GM12865 (cell line): ENCODE measurements around the gene TUBB8.
"Not testable (repeated sequence)": the region's sequence is repeated elsewhere in the genome, so short reads cannot be mapped to it uniquely, and the experiment has no call there.

Experiments used
- DNase-seq: peaks from one replicate; pipeline ENCODE4 v3.0.0; 2010; ENCODE audit warnings: low read depth
- H3K4me3 ChIP-seq: 2 replicates; pipeline ENCODE4 v1.5.1; 2011; ENCODE audit warnings: mild to moderate bottlenecking, low read depth, low read length, control low read depth
- TF ChIP-seq, protein P1 (sequence below): IDR thresholded peaks from 2 replicates; pipeline ENCODE4 v1.5.1; 2011; ENCODE audit warnings: low read length, control low read depth, low read depth, inconsistent platforms; ENCODE audit not compliant: insufficient read depth; ENCODE audit errors: missing control alignments

Gene TUBB8

DNA sequence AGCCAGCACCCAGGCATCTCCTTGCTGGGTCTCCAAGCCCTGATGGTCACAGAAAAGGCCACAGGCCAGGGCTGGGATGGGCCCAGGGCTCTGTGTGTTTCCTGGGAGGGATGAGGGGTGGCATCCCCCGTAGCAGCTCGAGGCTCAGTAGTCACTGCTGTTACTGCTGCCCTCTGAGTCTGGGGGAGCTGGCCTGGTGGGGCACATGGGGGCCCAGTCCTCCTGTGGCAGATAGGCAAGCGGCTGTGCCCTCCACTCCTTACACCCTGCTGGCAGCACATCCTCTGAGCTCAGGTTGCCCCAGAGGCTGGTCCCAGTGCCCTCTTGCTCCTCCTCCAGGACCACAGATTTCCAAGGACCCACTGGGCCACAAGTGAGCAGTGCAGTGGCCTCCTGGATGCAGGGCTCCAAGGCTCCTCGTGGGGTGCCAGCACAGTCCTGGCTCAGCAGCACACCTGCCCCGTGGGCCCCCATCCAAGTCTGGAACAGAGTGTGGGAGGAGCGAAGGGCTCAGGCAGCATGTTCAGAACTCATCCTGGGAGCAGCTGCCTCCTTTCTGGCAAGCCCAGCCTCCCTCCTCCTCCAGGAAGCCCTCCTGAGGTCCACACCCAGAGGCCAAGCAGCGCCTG is 31.5 kb upstream of the TUBB8 start:
- no peak for DNase-seq
- TF ChIP-seq, protein P1, sequence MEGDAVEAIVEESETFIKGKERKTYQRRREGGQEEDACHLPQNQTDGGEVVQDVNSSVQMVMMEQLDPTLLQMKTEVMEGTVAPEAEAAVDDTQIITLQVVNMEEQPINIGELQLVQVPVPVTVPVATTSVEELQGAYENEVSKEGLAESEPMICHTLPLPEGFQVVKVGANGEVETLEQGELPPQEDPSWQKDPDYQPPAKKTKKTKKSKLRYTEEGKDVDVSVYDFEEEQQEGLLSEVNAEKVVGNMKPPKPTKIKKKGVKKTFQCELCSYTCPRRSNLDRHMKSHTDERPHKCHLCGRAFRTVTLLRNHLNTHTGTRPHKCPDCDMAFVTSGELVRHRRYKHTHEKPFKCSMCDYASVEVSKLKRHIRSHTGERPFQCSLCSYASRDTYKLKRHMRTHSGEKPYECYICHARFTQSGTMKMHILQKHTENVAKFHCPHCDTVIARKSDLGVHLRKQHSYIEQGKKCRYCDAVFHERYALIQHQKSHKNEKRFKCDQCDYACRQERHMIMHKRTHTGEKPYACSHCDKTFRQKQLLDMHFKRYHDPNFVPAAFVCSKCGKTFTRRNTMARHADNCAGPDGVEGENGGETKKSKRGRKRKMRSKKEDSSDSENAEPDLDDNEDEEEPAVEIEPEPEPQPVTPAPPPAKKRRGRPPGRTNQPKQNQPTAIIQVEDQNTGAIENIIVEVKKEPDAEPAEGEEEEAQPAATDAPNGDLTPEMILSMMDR, result no peak
- H3K4me3 ChIP-seq, result no peak overlapping the region

DNA sequence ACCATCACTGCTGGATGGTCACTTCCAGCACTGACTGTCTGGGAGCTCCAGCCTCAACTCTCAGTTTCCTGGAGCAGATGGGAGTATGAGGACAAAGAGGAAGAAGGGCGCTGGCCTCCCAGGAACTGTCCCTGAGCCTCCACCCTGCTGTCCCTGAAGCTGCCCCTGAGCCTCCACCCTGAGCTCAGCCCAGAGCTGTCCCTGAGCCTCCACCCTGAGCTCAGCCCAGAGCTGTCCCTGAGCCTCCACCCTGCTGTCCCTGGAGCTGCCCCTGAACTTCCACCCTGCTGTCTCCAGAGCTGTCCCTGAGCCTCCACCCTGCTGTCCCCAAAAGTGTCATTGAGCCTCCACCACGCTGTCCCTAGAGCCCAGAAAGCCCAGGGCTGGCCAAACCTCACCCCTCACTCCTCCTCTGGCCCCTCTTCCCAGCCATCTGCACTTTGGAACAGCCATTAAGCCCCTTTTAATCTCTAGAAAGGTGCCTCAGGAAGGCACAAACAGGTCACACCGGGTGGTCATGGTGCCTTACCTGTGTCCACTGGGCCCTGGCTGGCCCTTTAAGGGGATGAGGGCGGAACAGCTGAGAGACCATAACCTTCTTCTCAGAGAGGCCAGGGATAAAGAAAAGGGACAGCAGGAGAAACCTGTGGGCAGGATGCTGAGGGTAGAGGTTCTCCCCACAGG is 30.6 kb upstream of the TUBB8 start:
- TF ChIP-seq, protein P1, result no peak
- no peak overlapping the region for H3K4me3 ChIP-seq
- no peak for DNase-seq

DNA sequence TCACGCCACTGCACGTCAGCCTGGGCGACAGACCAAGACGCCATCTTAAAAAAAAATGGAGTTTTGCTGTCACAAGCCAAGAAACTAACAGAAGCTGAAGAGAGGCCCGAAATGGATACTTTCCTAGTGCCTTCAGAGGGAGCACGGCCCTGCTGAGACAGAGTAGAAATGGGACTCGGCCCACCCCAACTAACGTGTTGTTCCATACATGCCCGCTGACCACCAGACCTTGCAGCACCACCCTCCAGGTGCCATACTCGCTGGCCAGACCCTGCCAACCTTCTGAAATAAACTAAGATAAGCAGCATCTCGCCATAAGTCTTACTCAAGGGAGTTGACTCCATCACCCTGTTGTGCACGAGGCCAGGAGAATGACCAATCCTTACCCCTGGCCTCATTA is 29.5 kb upstream of the TUBB8 start:
- no peak for DNase-seq
- TF ChIP-seq, protein P1, result no peak
- H3K4me3 ChIP-seq, result no peak overlapping the region

DNA sequence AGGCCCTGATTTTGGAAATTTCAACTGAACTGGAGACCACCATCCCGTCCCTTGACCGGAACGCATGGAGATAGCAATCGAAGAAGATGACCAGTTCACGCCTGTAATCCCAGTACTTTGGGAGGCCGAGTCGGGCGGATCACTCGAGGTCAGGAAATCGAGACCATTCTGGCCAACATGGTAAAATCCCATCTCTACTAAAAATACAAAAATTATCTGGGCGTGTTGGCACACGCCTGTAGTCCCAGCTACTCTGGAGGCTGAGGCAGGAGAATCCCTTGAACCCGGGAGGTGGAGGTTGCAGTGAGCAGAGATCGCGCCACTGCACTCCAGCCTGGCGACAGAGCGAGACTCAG is 25.1 kb upstream of the TUBB8 start:
- not testable (repeated sequence) for H3K4me3 ChIP-seq, DNase-seq

DNA sequence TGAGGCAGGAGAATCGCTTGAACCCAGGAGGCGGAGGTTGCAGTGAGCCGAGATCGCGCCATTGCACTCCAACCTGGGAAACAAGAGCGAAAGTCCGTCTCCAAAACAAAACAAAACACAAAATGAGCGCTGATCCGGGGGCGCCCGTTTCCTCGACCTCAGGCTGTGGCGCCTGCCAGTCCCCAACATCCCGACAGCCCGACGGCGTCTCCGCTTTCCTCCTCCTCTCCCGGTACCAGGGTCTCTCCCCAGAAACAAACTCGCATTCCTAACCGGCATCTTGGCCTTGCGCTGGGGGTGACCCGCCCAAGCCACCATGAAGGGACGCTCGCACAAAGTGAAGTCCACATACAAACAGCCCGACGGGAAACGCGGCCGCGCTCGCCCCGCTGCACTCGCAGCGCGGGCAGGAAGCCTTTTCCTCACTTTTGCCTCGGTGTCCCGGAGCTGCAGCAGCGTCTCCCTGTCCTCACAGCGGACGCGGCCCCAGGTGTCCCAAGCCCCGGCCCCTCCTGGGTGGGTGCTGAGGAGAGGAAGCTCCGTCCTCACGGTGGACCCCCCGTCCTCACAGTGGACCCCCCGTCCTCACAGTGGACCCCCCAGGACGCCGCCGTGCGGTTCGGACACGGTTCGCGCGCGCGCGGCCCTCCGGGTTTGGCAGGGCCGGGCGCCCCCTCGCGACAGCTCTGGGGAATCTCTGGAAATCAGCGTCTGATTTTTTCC is 24.6 kb upstream of the TUBB8 start:
- peak overlapping the region; percentile 24; the same call in 1 of the 2 replicates for H3K4me3 ChIP-seq
- TF ChIP-seq, protein P1, result peak; percentile 36
- DNase-seq, result peak; percentile 9

DNA sequence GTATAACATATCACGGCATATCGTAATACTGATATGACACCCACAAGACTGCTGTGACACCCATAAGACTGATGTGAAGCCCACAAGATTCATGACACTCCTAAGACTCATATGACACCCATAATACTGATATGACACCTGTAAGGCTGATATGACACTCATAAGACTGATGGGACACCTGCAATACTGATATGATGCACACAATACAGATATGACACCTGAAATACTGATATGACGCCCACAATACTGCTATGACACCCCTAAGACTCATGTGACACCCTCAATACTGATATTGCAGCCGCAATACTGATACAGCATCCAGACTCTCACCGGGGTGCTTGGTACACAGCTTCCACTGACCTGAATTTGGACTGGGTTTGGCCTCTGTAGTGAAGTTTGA is 19.1 kb upstream of the TUBB8 start:
- not testable (repeated sequence) for H3K4me3 ChIP-seq, DNase-seq

DNA sequence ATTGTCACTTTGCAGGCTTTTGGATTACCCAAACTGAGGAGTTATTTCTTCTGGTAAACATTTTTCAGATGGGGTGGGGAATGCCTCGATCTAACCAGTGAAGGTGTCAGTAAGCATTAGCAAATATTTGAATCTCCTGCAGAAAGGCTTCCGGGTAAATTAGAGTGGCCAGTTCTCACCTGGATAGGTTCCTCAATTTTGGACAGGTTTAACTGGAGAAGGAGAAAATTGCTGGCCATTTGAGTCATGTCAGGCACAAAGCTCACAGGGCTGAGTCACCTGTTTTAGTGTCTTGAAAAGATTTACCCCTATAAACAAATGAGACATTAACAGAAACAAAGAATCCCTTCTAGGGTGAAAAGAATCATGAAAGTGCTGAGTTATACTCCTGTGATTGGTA is 830 bp upstream of the TUBB8 start:
- not testable (repeated sequence) for H3K4me3 ChIP-seq, DNase-seq

DNA sequence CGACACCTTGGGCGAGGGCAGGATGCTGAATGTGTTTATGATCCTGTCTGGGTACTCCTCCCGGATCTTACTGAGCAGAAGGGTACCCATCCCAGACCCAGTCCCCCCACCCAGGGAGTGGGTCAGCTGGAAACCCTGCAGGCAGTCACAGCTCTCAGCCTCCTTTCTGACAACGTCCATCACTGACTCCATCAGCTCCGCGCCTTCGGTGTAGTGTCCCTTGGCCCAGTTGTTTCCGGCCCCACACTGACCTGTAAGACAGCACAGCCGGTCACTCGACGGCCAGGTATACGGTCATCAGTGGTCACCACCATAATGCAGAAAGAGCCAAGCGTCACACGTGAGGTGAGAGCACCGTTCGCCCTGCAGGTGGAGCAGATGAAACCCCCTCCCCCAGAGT is 1.2 kb downstream of the TUBB8 start:
- not testable (repeated sequence) for H3K4me3 ChIP-seq, DNase-seq

DNA sequence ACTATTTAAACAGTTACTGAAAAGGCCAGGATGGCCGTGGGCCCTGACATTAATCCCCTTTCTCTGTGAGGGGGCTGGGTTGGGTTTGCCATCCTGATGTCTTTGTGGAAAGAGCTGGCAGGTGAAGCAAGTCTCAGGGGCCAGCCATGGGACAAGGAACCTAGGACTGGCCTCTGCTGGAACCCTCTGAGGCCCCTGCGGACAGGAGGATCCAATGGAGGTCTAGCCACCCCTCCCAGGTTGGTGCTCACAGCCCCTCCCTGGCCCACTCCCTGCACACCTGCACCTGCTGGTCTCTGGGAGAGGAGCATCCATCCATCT is 35.8 kb downstream of the TUBB8 start:
- not testable (repeated sequence) for DNase-seq, H3K4me3 ChIP-seq

DNA sequence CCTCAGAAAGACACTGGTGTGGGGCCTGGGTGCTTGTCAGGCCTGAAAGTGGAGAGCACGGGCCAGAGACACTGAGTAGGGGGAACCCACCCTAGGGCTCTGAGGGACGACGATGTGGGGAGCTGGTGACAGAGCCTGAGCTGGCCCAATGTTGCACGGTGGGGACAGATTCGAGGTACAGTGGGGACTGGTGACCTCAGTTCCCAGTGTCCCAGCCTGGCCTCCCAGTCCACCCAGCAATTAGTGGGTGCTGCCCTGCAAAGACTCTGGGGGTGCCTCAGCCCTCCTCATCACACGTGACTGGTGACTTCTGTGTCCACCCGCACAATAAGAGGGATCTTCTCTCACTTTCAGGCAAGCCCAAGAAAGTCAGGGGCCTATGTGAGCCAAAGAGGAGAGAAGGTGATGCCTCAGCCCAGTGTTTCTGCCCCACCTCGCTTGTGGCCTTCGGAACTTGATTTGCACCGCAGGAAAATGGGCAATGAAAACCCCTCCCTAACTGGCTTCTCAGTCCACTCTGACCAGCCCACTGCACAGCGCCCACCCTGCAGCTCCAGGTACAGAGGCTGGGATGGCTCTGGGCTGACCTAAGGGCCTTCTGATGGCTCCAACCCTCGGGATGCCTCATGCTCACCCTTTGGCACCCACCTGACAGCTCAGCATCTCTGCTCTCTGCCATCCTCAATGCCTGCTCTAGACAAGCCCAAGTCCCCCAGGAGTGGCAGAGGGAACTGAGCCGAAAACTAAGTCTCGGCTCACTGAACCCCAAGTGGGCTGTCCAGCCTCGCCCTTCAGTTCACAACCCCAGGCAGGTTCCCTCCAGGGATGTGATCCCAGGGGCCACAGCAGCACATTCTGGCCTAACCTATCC is 36.4 kb downstream of the TUBB8 start:
- H3K4me3 ChIP-seq, DNase-seq: not testable (repeated sequence)

DNA sequence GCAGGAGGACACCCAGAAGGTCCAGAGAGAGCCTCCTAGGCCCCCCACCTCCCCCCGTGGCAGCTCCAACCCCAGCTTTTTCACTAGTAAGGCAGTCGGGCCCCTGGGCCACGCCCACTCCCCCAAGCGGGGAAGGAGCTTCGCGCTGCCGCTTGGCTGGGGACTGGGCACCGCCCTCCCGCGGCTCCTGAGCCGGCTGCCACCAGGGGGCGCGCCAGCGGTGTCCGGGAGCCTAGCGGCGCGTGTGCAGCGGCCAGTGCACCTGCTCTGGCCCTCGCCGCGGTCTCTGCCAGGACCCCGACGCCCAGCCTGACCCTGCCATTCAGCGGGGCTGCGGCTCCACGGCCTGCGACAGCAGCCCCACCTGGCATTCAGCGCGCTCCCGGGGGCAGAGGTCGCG is 37.8 kb downstream of the TUBB8 start:
- H3K4me3 ChIP-seq, DNase-seq: not testable (repeated sequence)

DNA sequence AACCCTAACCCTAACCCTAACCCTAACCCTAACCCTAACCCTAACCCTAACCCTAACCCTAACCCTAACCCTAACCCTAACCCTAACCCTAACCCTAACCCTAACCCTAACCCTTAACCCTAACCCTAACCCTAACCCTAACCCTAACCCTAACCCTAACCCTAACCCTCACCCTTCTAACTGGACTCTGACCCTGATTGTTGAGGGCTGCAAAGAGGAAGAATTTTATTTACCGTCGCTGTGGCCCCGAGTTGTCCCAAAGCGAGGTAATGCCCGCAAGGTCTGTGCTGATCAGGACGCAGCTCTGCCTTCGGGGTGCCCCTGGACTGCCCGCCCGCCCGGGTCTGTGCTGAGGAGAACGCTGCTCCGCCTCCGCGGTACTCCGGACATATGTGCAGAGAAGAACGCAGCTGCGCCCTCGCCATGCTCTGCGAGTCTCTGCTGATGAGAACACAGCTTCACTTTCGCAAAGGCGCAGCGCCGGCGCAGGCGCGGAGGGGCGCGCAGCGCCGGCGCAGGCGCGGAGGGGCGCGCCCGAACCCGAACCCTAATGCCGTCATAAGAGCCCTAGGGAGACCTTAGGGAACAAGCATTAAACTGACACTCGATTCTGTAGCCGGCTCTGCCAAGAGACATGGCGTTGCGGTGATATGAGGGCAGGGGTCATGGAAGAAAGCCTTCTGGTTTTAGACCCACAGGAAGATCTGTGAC is 38.7 kb downstream of the TUBB8 start:
- DNase-seq, H3K4me3 ChIP-seq: not testable (repeated sequence)
